Ramos (cell line): ENCODE measurements around the gene PSMA1.
"Not testable (repeated sequence)": the region's sequence is repeated elsewhere in the genome, so short reads cannot be mapped to it uniquely, and the experiment has no call there.

Source experiments
- in situ Hi-C: fragments of 300-500 bp; cut with MboI; formaldehyde crosslinking; loops from one replicate; pipeline ENCODE4 v1.14.3; 2022; ENCODE audit warnings: low sequenced_read_pairs; ENCODE audit not compliant: unreplicated experiment

Gene PSMA1

GRCh38 chr11:14519917-14520746, at the start of gene PSMA1:
Gene PSMA1, minus strand, starts transcription at chr11:14520386. Its CDS starts 87 bp downstream, at chr11:14520299.
- in situ Hi-C loops: loop anchor here (10.0 kb wide), 1 partner anchor 375 kb away; the partner anchor contains the start of gene CYP2R1

DNA sequence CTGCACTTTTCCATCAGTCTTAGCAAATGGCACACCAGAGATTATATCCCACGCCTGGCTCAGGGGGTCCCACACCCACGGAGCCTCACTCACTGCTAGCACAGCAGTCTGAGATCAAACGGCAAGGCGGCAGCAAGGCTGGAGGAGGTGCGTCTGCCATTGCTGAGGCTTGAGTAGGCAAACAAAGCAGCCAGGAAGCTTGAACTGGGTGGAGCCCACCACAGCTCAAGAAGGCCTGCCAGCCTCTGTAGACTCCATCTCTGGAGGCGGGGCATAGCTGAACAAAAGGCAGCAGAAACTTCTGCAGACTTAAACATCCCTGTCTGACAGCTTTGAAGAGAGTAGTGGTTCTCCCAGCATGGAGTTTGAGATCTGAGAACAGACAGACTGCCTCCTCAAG, 49.3 kb upstream of the PSMA1 start:
- in situ Hi-C loops: not testable (repeated sequence)

- in situ Hi-C loops: no loop called here
Measured at GRCh38 chr11:14567064-14567651, 47.0 kb upstream of the PSMA1 start.

DNA sequence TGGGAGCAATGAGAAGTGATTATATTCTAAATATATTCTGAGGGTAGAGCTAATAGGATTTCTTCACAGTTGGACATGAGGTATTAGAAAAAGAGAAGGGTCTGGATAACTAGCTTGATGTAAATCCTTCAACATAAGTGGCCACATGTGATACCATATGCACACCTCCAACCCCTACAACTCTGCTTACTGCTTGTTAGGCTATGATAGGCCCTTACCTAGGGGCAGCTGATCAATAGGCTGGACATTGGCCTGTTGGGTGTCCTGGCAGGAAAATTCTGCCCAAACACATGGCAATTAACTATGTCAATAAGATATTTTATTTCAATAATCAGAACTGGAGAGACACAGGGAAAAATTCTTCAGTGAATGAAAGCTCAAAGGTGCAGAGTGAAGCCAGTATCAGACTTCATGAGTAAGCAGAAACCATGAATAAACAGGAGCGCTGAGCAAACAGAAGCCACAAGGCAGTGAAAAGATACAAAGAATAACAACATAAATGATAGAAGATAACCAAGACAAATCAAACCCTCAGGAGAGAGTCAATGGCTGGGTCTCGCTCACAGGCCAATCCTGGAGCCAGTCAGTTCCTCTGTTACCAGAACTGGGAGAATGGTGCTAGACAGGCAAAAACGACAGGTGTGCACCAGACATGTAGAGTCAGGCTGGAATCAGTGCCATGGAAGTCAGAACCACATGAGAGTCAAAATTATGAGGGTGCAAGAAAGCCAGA, 46.3 kb upstream of the PSMA1 start:
- in situ Hi-C loops: no loop called here

DNA sequence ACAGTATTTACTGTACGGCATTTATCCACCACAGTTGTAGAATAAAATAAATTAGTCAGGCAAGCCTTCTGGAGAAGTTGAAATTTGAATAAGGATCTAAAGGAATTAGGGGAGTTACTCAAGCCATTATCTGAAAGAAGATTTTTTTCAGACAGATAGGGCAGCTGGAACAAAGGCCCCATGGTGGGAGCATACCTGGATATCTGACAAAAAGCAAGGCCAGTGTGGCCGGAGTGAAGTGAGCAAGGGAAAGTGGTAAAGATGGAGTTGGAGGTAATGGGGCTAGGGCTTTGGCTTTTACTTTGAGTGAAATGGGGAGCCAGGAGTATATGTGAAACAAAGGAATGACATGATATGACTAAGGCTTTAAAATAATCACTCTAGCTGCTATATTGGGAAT, 45.7 kb upstream of the PSMA1 start:
- in situ Hi-C loops: no loop called here

GRCh38 chr11:14555818-14556217, 35.6 kb upstream of the PSMA1 start:
- in situ Hi-C loops: no loop called here

DNA sequence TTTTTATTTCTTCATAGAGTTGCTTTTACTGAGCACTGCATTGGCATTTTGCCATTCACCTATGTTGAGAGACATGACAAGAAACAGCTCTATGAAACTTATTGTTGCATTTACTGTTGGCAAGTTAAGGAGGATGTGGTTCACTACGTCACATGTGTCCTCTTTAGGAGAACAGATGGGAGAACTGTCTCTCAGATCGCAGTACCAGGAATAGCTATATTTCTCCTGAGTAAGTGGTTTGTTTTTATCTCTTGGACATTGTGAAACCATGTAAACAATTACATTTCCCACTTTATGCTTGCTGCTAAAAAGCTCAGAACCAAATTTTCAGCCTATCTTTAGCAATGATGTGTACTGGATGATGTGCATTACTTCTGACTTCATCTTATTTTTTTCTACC, 34.8 kb upstream of the PSMA1 start:
- in situ Hi-C loops: no loop called here

DNA sequence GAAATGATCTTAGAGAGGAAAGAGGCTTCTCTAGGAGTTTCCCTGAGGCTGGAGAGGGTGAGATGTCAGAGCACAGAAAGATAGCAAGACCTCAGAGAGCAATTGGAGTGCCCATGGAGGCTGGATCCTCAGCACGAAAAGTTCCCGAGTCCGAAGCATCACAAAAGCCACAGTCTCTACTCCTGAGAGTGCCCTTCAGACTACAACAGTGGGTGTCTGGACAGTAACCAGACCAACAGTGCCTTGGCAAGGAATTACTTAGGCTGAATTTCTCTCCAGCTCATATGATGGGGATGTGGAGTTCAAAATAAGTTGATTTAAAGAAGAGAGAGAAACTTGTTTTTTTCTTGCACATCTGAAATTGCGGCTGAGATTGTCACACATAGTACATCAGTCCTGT, 31.9 kb upstream of the PSMA1 start:
- in situ Hi-C loops: no loop called here

DNA sequence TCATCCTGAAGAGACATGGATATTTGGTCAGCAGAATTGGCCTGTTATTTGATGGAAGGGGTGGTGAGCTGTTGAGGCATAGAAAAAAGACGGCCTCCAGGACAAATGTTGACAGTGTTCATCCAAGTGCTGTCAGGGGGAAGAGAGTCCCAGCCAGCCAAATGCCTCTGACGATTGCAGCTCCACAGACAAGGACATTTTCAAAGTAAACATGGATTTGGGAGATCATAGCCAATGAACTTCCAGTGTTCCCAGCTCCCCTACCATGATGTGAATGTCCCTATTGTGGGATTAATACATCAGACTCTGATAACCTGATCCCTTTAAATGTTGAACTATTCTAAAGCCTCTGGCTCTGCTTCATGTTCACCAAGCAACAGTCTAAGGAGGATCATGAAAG, 31.2 kb upstream of the PSMA1 start:
- in situ Hi-C loops: no loop called here

DNA sequence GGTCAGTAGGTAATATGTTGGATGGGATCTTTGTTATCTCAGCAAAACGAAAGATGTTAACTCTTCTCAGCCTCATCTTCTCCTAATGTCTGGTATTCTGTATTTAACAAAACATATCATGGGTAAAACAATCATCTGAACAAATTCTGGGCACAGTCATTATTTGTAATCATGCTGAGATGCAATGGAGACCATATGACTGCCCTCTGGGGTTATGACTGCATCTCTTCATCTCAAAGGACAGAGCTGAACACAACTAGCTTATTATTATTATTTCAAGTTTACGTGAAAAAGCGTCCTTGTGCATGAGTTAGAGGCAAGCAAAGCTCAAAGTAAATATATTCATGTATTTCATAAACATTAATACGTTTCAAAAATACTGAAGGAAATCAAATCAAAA, 29.7 kb upstream of the PSMA1 start:
- in situ Hi-C loops: no loop called here

GRCh38 chr11:14547440-14547839, 27.3 kb upstream of the PSMA1 start:
- in situ Hi-C loops: no loop called here

DNA sequence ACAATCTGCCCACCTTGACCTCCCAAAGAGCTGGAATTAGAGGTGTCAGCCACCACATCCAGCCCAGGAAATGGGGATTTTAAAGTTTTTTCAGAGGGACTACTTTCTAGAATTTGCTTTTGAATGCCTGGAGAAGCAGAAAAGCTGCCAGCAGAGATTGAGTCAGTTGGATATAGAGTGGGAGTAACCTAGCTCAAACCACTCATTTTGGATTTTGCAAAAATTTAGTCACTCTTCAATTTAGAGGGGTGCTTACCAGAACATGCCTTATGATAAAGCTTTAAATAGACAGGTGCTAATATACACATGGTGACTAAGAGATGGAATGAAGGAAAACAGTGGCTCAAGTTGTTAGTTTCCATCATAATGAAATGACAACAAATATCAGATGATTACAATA, 26.5 kb upstream of the PSMA1 start:
- in situ Hi-C loops: no loop called here

- in situ Hi-C loops: no loop called here
Measured at GRCh38 chr11:14544611-14545010, 24.4 kb upstream of the PSMA1 start.

DNA sequence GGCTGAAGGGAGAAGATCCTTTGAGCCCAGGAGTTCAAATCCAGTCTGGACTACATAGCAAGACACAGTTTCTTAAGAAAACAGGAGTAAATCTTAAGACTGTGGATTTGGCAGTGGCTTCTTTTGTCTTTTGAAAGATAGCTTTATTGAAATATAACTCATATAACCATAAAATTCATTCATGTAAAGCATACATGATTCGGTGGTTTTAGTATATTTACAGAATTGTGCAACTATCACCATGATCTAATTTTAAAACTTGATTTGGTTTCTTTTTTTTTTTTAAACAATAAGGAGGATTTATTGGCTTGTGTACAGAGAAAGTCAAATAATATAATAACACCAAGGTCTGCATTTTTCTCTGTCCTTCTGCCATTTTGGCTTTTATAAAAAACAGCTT, 23.1 kb upstream of the PSMA1 start:
- in situ Hi-C loops: no loop called here

DNA sequence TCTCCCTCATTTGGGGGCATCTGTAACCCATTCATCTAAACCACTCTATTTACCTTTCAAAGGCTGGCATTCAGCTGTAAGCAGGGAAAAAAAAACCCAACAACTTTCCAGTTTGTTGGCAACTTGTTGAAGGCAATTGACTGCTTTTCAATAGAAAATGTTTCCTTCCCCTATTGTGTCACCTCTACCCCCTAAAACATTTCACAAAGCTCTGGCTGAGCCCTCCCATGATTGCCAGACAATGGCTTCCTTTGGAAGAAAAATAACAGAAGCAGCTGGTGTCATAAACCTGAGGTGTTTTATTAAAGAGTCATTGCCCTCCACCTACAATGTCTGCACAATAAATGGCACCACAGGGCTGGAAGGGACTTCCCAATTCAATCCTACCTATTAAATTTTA, 22.1 kb upstream of the PSMA1 start:
- in situ Hi-C loops: no loop called here

DNA sequence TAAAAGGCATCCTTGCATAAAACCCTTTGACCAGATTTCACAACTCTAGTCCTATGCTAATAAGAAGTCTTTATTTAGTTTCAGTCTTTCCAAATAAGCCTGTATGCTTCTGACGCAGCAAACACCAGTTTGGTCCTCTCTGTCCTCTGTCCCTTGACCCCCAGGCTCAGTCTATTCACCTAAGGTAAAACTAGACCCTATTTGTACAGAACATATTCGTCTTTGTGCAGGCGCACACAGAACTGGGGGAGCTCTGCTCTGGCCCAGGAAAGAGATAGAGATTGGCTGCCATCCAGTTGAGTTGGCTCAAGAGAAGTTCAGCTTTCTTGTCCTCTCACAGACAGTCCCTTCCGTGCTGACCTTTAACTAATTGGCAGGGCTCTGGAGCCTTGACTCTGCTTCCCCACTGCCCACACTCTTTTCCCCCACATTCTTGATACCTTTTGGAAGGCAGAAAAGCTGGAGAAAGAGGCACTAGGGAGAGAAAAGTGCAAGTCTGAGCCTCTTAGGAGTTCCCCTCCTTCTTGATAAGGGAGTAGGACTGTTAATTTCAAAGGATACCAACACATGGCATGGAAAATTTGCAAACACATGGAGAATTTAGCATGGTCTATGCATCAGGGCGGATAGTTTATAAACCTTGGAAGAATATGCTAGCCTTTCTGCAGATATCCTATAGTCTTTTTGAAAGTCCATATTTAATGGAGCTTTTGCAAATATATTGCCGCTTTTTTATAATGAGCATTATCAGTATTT, 21.2 kb upstream of the PSMA1 start:
- in situ Hi-C loops: no loop called here

DNA sequence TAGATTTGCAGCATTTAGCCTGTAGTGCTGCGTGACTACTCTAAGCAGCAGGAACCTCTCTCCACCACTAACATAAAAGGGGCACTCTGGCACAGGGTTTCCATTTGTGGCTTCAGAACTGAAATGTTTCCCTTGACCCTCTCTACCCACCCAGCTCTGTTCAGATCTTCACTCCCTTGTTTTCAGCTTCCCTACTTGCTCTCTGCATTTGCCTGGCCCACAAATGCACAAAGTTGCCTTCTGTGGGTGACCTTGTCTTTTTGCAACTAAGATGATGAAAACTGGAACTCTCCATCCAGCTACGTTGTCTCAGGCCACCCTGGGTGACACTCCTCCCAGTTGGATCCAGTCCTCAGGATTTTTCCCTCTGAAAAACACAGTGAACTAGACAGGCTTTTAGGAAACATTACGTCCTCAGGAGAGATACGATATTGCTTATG, 19.8 kb upstream of the PSMA1 start:
- in situ Hi-C loops: no loop called here

DNA sequence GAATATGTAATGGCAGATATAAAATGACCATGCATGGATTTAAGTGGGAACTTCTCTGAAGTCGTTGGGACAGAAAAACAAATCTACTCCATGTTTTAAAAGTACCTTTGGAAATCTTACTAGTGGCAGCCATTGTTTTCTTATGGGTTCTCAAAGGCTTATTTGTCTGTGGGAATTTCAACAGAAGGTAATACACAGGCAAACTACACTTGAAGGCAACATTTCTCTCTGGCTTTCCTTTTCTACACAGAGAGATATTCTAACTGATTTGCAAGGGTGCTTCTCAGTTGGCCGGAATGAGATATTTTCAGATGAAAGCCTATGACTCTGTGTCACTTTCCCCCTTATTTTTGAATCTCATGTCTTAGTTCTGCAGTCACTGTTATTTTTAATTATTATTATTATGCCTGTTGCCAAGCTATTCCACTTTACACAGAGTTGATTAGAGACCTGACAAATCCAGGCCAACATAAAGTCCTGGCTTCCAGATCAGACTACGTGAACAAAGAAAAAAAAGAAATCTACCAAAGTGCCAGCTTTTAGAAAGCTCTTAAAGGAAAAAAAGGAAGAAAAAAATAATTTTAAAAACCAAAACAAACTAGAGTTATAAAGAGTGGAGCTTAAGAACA, 18.9 kb upstream of the PSMA1 start:
- in situ Hi-C loops: no loop called here

DNA sequence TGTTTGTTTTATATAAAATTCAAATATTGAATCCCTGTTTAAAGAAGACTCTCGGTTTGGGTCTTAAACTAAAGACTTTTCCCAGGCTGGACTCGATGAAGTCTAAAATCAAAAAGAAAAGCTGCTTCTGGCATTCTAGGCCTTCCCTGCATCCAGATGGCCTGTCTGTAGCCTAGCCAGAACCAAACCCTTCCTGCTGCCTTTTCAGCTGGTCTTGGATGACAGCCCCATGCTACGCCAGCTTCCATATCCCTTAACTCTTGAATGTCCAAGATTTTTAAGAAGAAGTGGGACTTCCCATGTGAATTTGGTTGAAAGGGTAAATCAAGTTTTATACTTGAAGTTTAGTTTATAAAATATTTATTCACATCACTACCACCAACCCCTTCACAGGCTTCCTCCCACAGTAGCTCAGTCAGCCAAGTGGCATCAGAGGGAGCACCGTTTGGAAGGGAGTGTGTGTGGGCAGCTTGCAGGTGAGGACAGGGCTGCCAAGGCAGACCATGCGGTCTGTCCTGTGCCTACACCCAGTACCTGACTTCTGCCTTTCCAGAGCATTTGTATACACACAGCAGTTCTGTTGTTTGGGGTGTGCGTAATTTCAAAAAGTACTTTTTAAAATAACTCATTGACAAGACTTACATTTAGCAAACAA, 18.2 kb upstream of the PSMA1 start:
- in situ Hi-C loops: no loop called here
